HG03135 (cell line): ENCODE data around the gene PNPLA2.

Experiments used
- ATAC-seq: cut with Tn5 transposase; IDR thresholded peaks from one replicate; pipeline ENCODE4 v1.9.1; 2021; ENCODE audit warnings: mild to moderate bottlenecking, moderate library complexity; ENCODE audit not compliant: unreplicated experiment

The PNPLA2 gene

DNA sequence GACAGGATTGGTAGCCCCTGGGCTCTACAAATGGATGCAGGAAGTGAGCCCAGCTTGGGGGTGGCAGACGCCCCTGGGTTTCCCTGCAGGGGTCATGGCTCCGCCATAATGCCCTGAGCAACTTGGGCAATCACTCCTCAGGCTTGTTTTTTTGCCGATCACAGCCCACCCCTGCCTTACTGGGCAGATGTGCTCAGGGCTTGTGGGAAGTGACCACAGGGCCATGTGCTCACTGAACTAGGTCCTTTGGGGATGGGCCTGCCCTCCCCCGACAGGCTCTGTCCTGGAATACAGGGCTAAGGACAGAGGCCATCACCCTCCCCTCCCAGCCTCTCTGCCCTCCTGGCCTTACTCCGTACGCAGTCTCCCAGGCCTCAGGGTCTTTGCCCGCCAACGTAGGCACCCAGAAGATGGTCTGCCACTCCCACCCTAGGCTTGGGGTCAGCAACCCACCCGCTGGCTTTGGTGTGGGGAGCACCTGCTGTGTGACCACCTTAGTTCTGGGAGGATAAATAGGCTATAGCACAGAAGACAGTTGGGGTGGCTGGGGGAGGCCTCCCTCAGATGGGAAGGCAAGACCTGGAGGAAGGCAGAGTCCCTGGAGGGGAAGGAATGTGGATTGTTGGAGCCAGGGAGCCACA is 5.1 kb upstream of the PNPLA2 start:
- ATAC-seq = no peak

DNA sequence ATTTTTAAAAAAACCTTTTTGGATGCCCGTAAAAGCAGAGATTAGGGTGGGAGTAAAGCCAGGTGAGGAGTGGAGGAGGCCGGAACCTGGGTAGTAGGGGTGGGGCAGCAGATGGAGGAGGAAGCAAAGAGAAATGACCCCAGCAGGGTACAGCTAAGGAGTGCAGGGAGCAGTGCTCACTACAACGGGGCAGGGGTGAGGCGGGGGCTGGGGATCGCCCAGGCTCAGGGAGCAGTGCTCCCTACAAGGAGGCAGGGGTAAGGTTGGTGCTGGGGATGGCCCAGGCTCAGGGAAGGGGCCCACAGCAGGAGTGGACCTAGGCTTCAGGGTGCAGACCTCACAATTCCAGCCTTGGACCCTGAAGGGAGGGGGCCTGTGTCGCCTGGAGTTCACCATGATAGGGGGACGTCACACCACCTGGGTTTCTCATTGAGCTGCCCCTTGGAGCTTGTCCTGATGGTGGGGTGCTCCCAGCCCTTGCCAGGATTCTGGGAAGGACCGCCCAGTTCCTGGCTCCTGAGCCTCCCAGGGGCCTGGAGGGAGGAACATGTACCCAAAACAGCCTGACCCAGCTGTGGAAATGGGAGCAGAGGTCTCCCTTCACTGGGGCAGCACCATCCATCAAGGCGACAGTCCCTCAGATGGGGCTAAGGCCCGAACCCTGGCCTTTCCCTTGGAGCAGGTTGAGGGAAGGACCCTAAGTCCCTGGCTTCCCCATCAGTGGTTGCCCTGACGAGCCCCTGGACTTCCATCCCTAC is 2.9 kb upstream of the PNPLA2 start:
- ATAC-seq = no peak

DNA sequence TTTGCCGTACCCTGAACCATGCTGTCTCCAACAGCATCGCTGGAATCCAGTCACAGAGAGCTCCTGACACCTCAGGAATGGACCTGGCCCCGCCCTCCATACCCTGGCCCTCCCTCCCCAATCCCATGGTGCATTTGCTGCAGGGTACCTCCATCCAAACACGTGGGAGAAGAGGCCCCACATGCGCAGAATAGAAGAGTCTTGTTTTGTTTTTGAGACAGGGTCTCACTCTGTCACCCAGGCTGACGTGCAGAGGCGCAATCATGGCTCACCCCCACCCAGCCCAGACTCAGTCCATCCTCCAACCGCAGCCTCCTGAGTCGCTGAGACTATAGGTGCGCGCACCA is 2.3 kb upstream of the PNPLA2 start:
- no peak for ATAC-seq

GRCh38 chr11:819129-819931 is 616 bp downstream of the PNPLA2 start:
- ATAC-seq = peak; percentile 63

DNA sequence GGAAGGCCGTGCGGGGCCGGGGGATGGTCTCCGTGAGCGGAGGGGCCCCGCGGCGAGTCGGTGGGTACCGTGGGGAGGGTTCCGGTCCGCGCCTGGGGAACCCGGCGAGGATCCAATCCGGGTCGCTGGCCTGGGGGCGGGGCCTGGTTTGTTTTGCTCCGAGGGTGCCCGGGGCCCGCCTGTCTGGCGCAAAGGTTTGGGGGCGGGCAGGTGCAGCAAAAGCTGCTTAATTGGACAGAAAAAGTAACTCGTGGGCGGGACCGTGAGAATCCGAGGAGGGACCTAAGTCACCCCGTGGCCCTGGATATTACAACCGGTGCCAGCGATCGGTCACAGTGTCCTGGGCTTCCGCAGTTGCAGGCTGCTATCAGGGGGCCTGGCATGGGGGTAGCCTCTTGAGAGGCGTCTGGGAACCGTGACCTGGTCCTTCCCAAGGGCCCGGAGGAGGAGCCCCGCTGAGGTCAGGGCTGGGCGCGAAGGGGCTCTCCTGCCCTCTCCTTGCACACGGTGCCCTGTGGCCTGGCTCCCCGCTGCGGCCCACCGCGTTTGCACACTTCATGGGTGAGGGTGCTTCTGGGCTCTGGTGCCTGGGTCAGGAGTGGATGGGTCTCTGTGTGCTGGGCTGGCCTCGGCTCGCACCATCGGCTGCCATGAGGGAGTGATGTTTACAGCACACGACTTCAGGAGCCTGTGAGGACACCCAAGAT is 1.4 kb downstream of the PNPLA2 start:
- ATAC-seq = peak; percentile 56

- no peak for ATAC-seq
These were observed 2.2 kb downstream of the PNPLA2 start for GRCh38 chr11:820655-821511.

DNA sequence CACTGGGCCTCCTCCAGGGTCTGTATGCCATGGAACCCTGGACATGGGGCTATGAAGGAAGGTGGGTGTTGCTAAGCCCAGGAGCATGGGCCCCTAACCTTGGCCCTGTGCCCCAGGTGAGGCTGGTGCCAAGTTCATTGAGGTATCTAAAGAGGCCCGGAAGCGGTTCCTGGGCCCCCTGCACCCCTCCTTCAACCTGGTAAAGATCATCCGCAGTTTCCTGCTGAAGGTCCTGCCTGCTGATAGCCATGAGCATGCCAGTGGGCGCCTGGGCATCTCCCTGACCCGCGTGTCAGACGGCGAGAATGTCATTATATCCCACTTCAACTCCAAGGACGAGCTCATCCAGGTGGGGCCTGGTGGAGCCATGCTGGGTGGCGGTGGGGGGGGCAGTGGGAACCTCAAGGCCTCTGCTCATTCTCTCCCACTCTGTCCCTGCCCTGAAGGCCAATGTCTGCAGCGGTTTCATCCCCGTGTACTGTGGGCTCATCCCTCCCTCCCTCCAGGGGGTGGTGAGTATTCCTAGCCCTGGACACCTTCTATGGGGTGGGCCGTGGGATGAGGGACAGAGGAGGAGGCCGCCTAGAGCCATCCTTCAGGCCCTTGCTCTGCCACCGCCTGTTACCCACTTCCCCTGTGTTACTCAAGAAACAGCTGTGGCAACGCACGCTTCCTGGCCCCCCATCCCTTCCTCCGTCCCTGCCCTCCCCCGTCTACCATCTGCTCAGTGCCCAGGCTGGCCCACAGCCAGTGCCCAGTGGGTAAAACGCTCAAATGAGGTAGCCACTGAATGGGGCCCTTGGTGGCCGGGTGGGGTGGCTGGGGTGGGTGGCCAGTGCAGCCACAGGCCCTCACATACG is 3.0 kb downstream of the PNPLA2 start:
- ATAC-seq = no peak

GRCh38 chr11:823441-824291 is 5.0 kb downstream of the PNPLA2 start:
- no peak for ATAC-seq

DNA sequence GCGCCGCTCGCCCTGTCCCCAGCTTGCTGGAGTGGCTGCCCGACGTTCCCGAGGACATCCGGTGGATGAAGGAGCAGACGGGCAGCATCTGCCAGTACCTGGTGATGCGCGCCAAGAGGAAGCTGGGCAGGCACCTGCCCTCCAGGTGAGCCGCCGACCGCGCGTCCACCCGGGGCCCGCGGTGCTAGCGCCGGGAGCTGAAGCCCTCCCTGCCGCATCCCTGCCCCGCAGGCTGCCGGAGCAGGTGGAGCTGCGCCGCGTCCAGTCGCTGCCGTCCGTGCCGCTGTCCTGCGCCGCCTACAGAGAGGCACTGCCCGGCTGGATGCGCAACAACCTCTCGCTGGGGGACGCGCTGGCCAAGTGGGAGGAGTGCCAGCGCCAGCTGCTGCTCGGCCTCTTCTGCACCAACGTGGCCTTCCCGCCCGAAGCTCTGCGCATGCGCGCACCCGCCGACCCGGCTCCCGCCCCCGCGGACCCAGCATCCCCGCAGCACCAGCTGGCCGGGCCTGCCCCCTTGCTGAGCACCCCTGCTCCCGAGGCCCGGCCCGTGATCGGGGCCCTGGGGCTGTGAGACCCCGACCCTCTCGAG is 5.7 kb downstream of the PNPLA2 start:
- no peak for ATAC-seq

- ATAC-seq = no peak
These were observed 6.2 kb downstream of the PNPLA2 start for GRCh38 chr11:824942-825341.

GRCh38 chr11:825366-826226 is 6.9 kb downstream of the PNPLA2 start:
- ATAC-seq = no peak

GRCh38 chr11:826227-826621 is 7.5 kb downstream of the PNPLA2 start:
- ATAC-seq = no peak

DNA sequence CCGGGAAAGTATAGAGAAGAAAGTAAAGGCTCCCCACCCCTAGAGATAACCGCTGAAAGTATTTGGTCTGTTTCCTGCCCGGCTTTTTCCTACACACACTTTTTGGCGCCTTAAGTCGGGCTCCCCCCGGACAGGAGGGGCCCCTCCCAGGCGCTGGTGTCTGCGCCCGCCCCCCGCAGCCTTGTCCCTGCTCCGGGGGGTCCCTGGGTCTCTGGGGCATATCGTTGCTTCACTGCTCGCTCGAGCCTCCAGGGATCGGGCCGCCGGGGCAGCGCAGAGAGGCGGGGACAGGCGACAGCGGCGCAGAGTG is 8.1 kb downstream of the PNPLA2 start:
- peak; percentile 3 for ATAC-seq

GRCh38 chr11:827146-827896 is 8.6 kb downstream of the PNPLA2 start:
- peak; percentile 39 for ATAC-seq

- ATAC-seq = no peak
These were observed 9.1 kb downstream of the PNPLA2 start, which contains the start of gene CRACR2B for GRCh38 chr11:827897-828192. CRACR2B (plus strand) TSS chr11:827919; CDS start chr11:828608, 689 bp downstream.

- no peak for ATAC-seq
These were observed 9.9 kb downstream of the PNPLA2 start for GRCh38 chr11:828506-829175.
